NCI-H2107 treated with DMSO at 0.1 percent for 48 hours (cell line): ENCODE results near the gene MARVELD3.

ENCODE experiments used
- DNase-seq: peaks from one replicate; lab custom pipeline; 2025; ENCODE audit not compliant: unreplicated experiment; lab: John Stamatoyannopoulos, UW

The MARVELD3 gene

GRCh38 chr16:71622088-71622487, 3.9 kb upstream of the MARVELD3 start:
- no peak for DNase-seq

GRCh38 chr16:71623597-71623996, 2.4 kb upstream of the MARVELD3 start:
- no peak for DNase-seq

GRCh38 chr16:71625113-71625850, 702 bp upstream of the MARVELD3 start:
- DNase-seq = no peak

GRCh38 chr16:71626858-71627213, 852 bp downstream of the MARVELD3 start:
- DNase-seq = no peak

DNA sequence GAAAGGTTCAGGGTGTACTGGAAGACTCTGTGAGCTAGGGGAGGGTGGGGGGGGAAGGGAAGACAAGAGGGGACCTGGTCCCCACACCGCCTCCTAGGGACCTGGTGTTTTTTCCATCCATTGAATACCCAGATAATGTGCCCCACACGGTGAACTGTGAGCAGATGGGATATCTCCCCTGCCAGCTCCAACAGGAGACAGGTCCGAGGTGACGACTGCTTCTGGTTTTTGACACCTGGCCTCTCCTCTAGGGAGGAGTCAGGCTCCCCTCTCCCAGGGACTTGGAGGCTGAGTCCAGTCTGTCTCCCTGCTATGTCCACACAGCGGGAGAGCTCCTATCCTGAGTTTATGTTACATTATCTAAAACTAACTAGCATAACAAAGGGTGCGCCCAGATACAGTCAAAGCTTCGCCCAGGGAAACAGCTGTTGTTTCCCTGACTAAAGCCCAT, 1.8 kb downstream of the MARVELD3 start:
- DNase-seq = no peak

GRCh38 chr16:71628810-71629209, 2.8 kb downstream of the MARVELD3 start:
- peak; percentile 77 for DNase-seq

DNA sequence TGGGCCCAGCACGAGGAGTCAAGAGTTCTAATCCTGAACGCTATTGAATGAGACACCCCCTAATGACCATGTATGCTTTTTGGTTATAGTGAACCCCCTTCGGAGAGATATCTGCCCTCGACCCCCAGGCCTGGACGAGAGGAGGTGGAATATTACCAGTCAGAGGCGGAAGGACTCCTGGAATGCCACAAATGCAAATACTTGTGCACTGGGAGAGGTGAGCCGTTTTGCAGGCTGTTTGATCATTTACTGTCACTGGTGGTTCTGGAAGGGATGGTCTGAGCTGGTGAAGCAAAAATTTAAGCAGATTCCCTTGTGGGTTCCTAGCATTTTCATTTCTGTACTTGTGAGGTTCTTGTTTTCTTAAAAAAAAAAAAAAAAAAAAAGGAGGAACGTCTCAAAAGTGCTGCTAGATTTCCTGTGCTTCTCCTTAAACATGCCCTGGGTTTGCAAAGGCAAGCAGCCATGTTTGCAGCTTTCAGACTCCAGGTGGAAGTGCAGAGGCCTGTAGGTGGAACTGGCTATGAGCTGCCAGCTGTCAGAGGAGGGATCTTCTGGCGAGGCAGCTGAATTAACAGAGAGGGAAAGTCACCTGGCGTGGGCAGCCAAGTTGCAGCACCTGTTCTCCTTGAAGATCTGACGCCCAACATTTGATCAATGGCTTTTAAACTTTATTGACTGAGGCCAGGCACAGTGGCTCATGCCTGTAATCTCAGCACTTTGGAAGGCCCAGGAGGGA, 3.5 kb downstream of the MARVELD3 start:
- peak; percentile 36 for DNase-seq

GRCh38 chr16:71630808-71631207, 4.8 kb downstream of the MARVELD3 start:
- DNase-seq = no peak

DNA sequence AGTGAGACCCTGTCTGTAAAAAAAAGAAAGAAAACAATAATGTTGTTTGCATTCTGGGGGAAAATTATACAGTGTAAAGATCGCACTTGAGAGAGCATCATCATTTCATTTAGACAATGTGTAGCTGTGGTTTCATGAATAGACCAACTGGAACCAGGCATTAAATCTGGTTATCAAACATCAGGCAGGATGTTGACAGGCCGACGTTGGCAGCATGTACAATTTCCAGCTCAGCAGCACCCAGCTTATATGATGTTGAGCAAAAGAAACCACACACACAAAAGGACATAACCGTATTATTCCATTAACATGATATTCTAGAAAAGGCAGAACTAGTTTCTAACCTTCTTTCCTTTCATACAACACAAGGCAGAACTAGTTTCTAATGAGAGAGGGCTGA, 5.8 kb downstream of the MARVELD3 start:
- DNase-seq = no peak

- no peak for DNase-seq
Observed at GRCh38 chr16:71635632-71636031, 9.6 kb downstream of the MARVELD3 start.

GRCh38 chr16:71637398-71637797, 11.4 kb downstream of the MARVELD3 start:
- no peak for DNase-seq

DNA sequence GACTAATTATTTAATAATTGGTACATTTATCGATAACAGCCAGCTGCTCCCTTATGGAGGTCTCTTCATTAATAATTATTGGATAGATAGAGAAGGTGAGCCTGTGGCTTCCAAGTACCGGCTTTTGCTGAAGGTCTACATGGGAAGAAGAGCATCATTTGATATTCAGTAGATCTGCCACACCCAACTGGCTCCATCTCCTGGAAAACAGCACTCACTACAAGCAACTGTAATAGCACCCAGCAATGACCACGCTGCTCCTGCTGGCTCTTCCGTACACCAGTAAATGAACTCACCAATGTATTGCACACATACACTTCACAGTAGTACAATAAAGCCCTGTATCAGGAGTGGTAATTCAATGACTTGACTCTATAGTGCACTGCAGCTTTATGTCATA, 19.5 kb downstream of the MARVELD3 start:
- peak; percentile 75 for DNase-seq

- no peak for DNase-seq
Observed at GRCh38 chr16:71647391-71647790, 21.4 kb downstream of the MARVELD3 start.

DNA sequence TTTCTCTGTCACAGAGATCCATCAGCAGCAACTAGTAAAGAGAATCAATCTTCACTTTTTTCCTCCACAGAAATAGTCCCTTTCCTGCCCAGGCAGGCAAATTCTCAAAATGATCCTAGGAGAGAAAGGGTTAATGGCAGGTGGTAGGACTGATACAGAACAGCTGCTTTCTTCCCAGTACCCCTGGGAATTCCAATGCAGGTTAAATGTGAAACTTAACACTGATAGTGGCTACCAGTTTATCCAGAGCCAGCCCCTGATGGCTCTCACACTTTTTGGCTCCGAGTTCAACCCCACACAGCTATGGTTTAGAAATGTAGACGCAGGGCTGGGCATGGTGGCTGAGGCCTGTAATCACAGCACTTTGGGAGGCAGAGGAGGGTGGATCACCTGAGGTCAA, 22.2 kb downstream of the MARVELD3 start:
- peak; percentile 78 for DNase-seq

DNA sequence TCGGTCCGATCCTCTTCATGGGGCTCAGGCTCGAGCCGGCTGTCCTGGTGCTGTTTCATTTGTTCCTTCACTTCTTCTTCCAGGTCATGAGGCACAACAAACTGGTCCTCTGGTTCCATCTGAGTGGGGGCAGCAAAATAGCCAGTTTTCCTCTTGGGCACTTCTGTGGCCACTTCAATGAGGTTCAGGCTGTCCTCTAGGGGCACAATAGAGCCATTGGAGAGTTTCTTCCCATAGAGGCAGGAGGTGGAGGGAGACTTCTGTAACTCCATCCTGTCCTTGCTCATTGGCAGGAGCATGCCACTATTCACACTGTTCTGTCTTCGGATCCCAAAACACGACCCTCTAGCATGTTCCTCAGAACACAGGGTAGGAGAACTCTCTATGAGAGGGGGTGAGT, 22.9 kb downstream of the MARVELD3 start:
- DNase-seq = no peak

DNA sequence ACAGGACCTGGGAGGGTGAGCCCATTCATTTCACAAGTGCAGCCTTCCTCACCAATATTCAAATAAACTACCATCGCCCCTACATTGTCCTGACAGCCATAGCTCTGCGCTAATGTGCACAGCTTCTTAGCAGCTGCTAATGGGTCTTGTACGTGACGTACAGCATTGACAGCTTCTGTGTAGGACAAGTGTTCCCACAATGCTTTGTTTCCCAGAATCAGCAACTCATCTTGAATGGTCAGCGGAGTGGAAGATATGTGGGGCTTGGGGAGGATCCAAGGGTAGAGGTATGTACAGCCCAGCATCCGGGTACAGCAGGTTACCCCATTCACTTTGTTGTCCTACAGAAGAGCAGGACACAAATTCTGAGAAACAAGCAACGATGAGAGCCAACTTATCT, 23.7 kb downstream of the MARVELD3 start:
- no peak for DNase-seq

DNA sequence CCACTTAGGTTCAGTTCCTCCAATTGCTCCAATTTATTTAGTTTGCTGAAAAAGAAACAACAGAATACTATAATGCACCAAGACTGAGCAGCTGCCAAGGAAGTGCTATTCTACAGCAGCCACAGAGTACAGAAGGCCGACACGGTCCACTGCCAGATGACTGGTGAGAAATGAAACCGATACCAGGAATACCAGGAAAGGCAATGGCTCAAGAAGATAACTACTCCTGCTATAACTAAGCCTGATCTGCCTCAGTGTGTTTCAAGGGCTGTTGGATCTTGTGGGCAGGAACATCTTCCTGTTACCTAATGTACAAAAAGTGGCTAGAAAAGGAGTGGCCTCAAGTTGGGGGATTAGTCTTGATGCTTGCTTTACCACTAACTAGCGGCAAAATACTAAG, 32.8 kb downstream of the MARVELD3 start:
- peak; percentile 60 for DNase-seq

DNA sequence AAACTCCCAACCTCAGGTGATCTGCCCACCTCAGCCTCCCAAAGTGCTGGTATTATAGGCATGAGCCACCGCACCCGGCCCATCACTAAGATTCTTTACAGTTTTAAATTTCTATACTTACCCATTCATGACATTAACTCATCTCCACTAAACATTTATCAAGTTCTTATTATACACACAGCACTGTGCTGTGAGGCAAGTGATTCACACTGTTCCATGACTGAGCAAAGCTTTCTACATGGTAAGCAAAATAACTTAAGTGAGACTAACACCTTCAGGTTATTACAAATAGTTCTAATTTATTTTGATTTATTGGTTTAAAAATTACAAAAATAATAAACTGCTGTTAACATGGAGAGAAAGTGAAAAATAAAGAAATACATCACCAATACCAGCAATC, 33.5 kb downstream of the MARVELD3 start:
- DNase-seq = no peak

DNA sequence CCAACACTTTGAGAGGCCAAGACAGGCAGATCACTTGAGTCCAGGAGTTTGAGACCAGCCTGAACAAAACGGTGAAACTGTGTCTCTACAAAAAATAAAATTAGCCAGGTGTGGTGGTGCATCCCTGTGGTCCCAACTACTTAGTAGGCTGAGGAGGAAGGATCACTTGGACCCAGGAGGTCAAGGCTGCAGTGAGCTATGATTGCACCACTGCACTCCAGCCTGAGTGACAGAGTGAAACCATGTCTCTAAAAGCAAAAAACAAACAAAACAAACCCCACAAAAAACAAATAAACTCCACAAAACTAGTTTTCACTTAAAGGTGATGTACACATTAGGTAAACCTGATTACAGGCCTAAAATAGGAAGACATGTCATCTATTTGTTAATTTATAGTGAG, 40.3 kb downstream of the MARVELD3 start:
- no peak for DNase-seq

DNA sequence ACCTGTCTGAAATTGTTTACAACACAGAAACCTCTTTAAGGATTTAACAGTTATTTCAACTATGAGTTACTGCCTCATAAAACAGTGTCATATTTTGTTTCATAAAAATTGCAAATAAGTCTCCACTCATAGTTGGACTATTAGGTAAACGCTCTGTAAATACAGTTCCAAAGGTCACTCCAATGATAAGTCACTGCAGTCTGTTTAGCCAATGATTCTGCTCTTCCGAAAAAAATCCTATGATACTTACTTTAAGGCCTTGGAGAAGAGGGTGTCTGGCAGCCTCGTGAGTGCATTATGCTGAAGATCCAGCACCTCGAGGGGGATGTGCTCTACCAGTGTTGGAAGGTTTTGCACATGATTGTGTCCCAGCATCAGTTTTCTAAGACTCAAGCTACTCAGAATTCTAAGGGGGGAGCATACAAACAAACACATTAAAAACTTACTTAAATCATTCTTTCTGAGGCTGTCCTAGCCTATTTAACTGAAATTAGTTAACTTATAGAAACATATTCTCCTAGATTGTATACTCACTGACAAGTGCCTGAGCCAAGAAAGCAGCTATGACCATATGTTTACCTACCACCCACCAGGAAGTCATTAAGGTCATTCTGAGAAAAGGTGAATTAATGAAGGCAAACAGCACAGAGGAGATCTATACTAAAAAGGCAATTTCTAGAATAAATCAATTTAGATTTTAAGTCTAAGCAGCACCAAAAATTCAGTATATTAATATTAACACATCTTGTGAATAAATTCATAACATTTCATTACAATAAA, 41.1 kb downstream of the MARVELD3 start:
- no peak for DNase-seq

GRCh38 chr16:71669926-71670536, 44.0 kb downstream of the MARVELD3 start:
- DNase-seq = no peak
